Measurements from ENCODE around the gene HNRNPA0. TPM values are rescaled to one million over a fixed set of nuclear protein-coding genes. Genes with fewer than 3 reads are reported as not detected.

Gene HNRNPA0
- total RNA-seq, 1 experiment from 2014 or later: 68.5 TPM

DNA sequence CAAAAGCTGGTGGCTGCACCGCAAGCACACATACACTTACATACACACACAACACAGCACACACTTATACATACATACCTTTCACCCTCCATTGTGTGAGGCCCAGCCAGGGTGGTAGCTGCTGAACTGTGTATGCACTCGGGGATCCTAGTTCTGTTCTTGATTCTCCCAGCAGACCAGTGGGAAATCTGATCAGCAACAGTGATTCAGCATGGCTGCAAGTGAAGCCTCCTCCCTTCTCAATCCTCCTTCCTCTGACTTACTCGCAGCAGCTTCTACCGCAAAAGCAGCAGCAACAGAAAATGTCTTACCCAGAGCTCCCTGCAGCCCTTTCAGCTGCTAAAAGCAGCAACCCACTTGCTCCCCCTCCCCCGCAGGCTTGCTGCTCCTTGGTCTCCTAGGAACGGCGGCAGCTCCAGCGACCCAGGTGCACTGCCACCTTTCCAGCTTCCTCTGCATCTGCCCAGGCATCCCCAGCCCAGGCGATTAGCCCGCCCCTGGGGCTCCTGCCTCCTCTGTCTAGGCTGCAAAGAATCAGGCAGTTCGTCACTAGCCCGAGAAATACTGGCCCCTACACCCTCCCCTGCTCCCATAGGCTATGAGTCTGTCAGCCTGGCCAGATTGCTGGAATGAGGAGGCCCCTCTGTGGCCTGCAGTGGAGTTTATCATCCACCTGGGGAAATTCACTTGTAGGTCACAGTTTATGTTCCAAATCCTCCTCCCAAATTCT, 18.4 kb downstream of the HNRNPA0 start, which contains the start of gene KLHL3:
TSS of gene KLHL3 (minus strand) at position 535 of the 730 bp plus-strand sequence. CDS start at position 92, 443 bp downstream.
- peaks cover 4% of the 10 kb centered on the region in 2 experiments for H3K4me1 Mint-ChIP-seq

More for the DNA sequence above, 18.4 kb downstream of the HNRNPA0 start, which contains the start of gene KLHL3:
- Histone ChIP-seq H3T11ph (ENCODE audit: low read length) (no peak within 1 kb of the TSS), H3K79me2 (ENCODE audit: insufficient read depth, low read length) (peaks cover 11% of the 10 kb centered on the region), H4K8ac (replicated peaks; ENCODE audit: insufficient read length, low read depth, low read length) (no peak within 1 kb of the TSS), H3K4me2 (ENCODE audit: insufficient read depth, insufficient read length, low read length) (peak within 1 kb of the TSS; percentile 77), H2BK15ac (ENCODE audit: low read depth, low read length) (no peak within 1 kb of the TSS; the same call in 1 of the 2 replicates), H3K4me1 (ENCODE audit: insufficient read depth, low read length) (peaks cover 8% of the 10 kb centered on the region; the same call in 1 of the 2 replicates), H2BK12ac (ENCODE audit: insufficient read length, low read depth, low read length) (no peak within 1 kb of the TSS), H2BK120ac (ENCODE audit: low read depth, low read length, poor library complexity, severe bottlenecking) (no peak within 1 kb of the TSS), H3K56ac (ENCODE audit: insufficient read length, low read depth, low read length) (no peak within 1 kb of the TSS), H2AFZ (ENCODE audit: low read length) (peak within 1 kb of the TSS; percentile 0), H3K14ac (ENCODE audit: insufficient read depth, low read length) (peak within 1 kb of the TSS; percentile 4), H3K18ac (ENCODE audit: insufficient read length, low read depth, low read length) (peak within 1 kb of the TSS; percentile 69), H3K9me3 (ENCODE audit: control insufficient read depth, low read depth, low read length) (no peaks in the 10 kb centered on the region), H2BK20ac (ENCODE audit: low read depth, low read length, poor library complexity, severe bottlenecking) (no peak within 1 kb of the TSS), H3K27me3 (ENCODE audit: insufficient read depth, low read length) (no peaks in the 10 kb centered on the region), H4K20me1 (ENCODE audit: control insufficient read depth, insufficient read depth, insufficient read length) (no peaks in the 10 kb centered on the region), H2BK5ac (ENCODE audit: insufficient read length, low read length) (no peak within 1 kb of the TSS), H3K79me1 (ENCODE audit: insufficient read depth, low read depth, low read length, poor library complexity, severe bottlenecking) (peaks cover 6% of the 10 kb centered on the region), H2AK5ac (ENCODE audit: insufficient read length, low read length) (no peak within 1 kb of the TSS), H3K27ac (ENCODE audit: insufficient read length, low read depth, low read length) (peak within 1 kb of the TSS; percentile 12), H3K4ac (ENCODE audit: low read depth, low read length) (no peak within 1 kb of the TSS), H4K91ac (ENCODE audit: insufficient read length, low read depth, low read length) (no peak within 1 kb of the TSS), H3K23ac (ENCODE audit: insufficient read length, low read depth, low read length) (no peak within 1 kb of the TSS), H3K23me2 (ENCODE audit: insufficient read length, low read depth, low read length, poor library complexity, severe bottlenecking) (peaks cover 8% of the 10 kb centered on the region), H3K9ac (ENCODE audit: extremely low read depth, insufficient read length, low read length) (peak within 1 kb of the TSS; percentile 10), H4K5ac (ENCODE audit: insufficient read length, low read depth, low read length) (no peak within 1 kb of the TSS)
- TF ChIP-seq, protein P1, sequence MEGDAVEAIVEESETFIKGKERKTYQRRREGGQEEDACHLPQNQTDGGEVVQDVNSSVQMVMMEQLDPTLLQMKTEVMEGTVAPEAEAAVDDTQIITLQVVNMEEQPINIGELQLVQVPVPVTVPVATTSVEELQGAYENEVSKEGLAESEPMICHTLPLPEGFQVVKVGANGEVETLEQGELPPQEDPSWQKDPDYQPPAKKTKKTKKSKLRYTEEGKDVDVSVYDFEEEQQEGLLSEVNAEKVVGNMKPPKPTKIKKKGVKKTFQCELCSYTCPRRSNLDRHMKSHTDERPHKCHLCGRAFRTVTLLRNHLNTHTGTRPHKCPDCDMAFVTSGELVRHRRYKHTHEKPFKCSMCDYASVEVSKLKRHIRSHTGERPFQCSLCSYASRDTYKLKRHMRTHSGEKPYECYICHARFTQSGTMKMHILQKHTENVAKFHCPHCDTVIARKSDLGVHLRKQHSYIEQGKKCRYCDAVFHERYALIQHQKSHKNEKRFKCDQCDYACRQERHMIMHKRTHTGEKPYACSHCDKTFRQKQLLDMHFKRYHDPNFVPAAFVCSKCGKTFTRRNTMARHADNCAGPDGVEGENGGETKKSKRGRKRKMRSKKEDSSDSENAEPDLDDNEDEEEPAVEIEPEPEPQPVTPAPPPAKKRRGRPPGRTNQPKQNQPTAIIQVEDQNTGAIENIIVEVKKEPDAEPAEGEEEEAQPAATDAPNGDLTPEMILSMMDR (conservative IDR thresholded peaks at IDR 0.05): peak; percentile 41; the same call in 2 of the 3 replicates
- peak; percentile 95 for DNase-seq
- H3K4me3 Mint-ChIP-seq: no peak within 1 kb of the TSS
- peaks cover 0 to 5% (median 0%) of the 10 kb centered on the region in 3 experiments; a peak in 1 of 7 replicates for H3K36me3 Mint-ChIP-seq (ENCODE audit: insufficient read depth in 1 of 3, low read depth in 3 of 3)
- no peaks in the 10 kb centered on the region for H3K27me3 Mint-ChIP-seq (ENCODE audit: low read depth)
- no CpG with 5 or more reads among the region's 12 CpGs for WGBS (ENCODE audit: extremely low coverage, insufficient read length, low lambda C conversion rate)
- no peak within 1 kb of the TSS for H3K27ac Mint-ChIP-seq
- H3K9me3 Mint-ChIP-seq: no peaks in the 10 kb centered on the region; a peak in 1 of 5 replicates
